K562 (cell line): ENCODE data around the gene ANO6. TPM values are rescaled to one million over a fixed set of nuclear protein-coding genes. Genes with fewer than 3 reads are reported as not detected.
A peak's percentile ranks its signal among the peaks of the same experiment; 100 is the strongest.

Source experiments
- CC2D1A ChIP-seq: fragments of 450-650 bp; IDR thresholded peaks from 2 replicates; pipeline ENCODE4 v1.6.1; 2017; ENCODE audit warnings: mild to moderate bottlenecking
- CREB1 ChIP-seq, 2 experiments: sonication (generic) in 1 of 2; formaldehyde crosslinking in 1 of 2; IDR thresholded peaks; 2 replicates each; pipeline versions ENCODE4 v1.6.1 to v1.8.0; 2012 to 2022; ENCODE audit warnings: inconsistent platforms in 1 of 2, mild to moderate bottlenecking in 1 of 2, missing genetic modification reagents in 1 of 2, moderate library complexity in 1 of 2
- CSDE1 ChIP-seq, 2 experiments: fragments of 450-650 bp; IDR thresholded peaks; 2 replicates each; pipeline ENCODE4 v1.6.1; 2016; ENCODE audit warnings: mild to moderate bottlenecking in 1 of 2
- GATA2 ChIP-seq: sonication (generic); formaldehyde crosslinking; IDR thresholded peaks from 2 replicates; pipeline ENCODE4 v1.4.0; 2020; ENCODE audit warnings: mild to moderate bottlenecking, missing genetic modification reagents
- JUN ChIP-seq, 2 experiments: sonication (generic) in 1 of 2; formaldehyde crosslinking in 1 of 2; IDR thresholded peaks; 2 replicates each; pipeline versions ENCODE4 v1.6.1 to v1.8.0; 2012 to 2022; ENCODE audit warnings: borderline replicate concordance in 2 of 2, mild to moderate bottlenecking in 2 of 2, improper control_type of control experiment in 1 of 2, low read depth in 1 of 2, low read length in 1 of 2, missing genetic modification reagents in 1 of 2
- NCOR1 ChIP-seq: fragments of 450-650 bp; IDR thresholded peaks from 2 replicates; pipeline ENCODE4 v1.6.1; 2016; ENCODE audit warnings: mild to moderate bottlenecking, moderate library complexity
- NFXL1 ChIP-seq: fragments of 450-650 bp; formaldehyde crosslinking; IDR thresholded peaks from 2 replicates; pipeline ENCODE4 v1.4.0; 2021; ENCODE audit warnings: mild to moderate bottlenecking
- PRMT5 ChIP-seq: sonication (generic); formaldehyde crosslinking; IDR thresholded peaks from 2 replicates; pipeline ENCODE4 v1.5.0; 2020; ENCODE audit warnings: missing genetic modification reagents
- PTBP1 ChIP-seq: fragments of 200-400 bp; formaldehyde crosslinking; IDR thresholded peaks from 2 replicates; pipeline ENCODE4 v1.6.1; 2017; ENCODE audit warnings: low read depth, low read length
- RBM22 ChIP-seq: fragments of 200-400 bp; formaldehyde crosslinking; IDR thresholded peaks from 2 replicates; pipeline ENCODE4 v1.6.1; 2018; ENCODE audit warnings: low read length, low read depth; ENCODE audit not compliant: poor library complexity, severe bottlenecking
- SRSF7 ChIP-seq: fragments of 200-400 bp; formaldehyde crosslinking; optimal IDR thresholded peaks from 2 replicates; pipeline ENCODE3; 2017; ENCODE audit warnings: mild to moderate bottlenecking, low read depth, low read length
- TGIF2 ChIP-seq: sonication (generic); formaldehyde crosslinking; IDR thresholded peaks from 2 replicates; pipeline ENCODE4 v1.8.1; 2022; ENCODE audit warnings: mild to moderate bottlenecking, missing genetic modification reagents, moderate library complexity
- TOE1 ChIP-seq, 2 experiments: fragments of 450-650 bp in 1 of 2; sonication (generic) in 1 of 2; formaldehyde crosslinking in 1 of 2; IDR thresholded peaks; 2 replicates each; pipeline versions ENCODE4 v1.7.1 to v1.8.0; 2016 to 2022; ENCODE audit warnings: borderline replicate concordance in 2 of 2, mild to moderate bottlenecking in 2 of 2, antibody characterized with exemption in 1 of 2, inconsistent platforms in 1 of 2, low read depth in 1 of 2, missing genetic modification reagents in 1 of 2, moderate library complexity in 1 of 2
- ZNF133 ChIP-seq: fragments of 250-450 bp; sonication (Bioruptor Pico); IDR thresholded peaks from 2 replicates; pipeline ENCODE4 v1.4.0; 2020; ENCODE audit warnings: mild to moderate bottlenecking
- ZNF347 ChIP-seq: fragments of 450-650 bp; formaldehyde crosslinking; IDR thresholded peaks from 2 replicates; pipeline ENCODE4 v1.4.0; 2020; ENCODE audit warnings: low read depth, mild to moderate bottlenecking, moderate library complexity
- ZNF444 ChIP-seq: fragments of 250-450 bp; sonication (Bioruptor Pico); IDR thresholded peaks from 2 replicates; pipeline ENCODE4 v1.4.0; 2020; ENCODE audit warnings: mild to moderate bottlenecking, moderate library complexity
- ZNF696 ChIP-seq: fragments of 250-450 bp; sonication (Bioruptor Pico); conservative IDR thresholded peaks from 2 replicates; pipeline ENCODE4 v1.4.0; 2020; ENCODE audit warnings: mild to moderate bottlenecking, moderate library complexity
- polyA plus RNA-seq, 8 experiments: library from polyadenylated mRNA; depleted of rRNA in 4 of 8; stranded (reverse) in 5 of 8; unstranded in 3 of 8; fragments of >200 nt; fragmentation: Nextera tagmentation in 2 of 8; fragmentation: Illumina TruSeq in 1 of 8; extraction: Ambion mirVana in 2 of 8; extraction: Trizol in 1 of 8; gene quantifications; 2 replicates each; pipeline versions ENCODE4 v1.2.1 to v1.2.3, GENCODE V29; 2011 to 2014; ENCODE audit warnings: inconsistent platforms in 1 of 8, missing spikeins in 1 of 8
- total RNA-seq, 7 experiments: library from RNA; depleted of rRNA in 6 of 7; stranded (reverse); fragments of >200 nt in 6 of 7; fragmentation: Illumina TruSeq in 2 of 7; extraction: Trizol in 2 of 7; gene quantifications; 2 replicates each; pipeline versions ENCODE4 v1.2.1 to v1.2.3, GENCODE V29; 2011 to 2021; ENCODE audit warnings: low replicate concordance in 1 of 7
- TF ChIP-seq, protein P1 (sequence below): fragments of 450-650 bp; formaldehyde crosslinking; IDR thresholded peaks from 2 replicates; pipeline ENCODE4 v1.4.0; 2022; ENCODE audit warnings: missing genetic modification characterization
- TF ChIP-seq, protein P2 (sequence below): fragments of 450-650 bp; formaldehyde crosslinking; IDR thresholded peaks from 2 replicates; pipeline ENCODE4 v1.4.0; 2020; ENCODE audit warnings: mild to moderate bottlenecking, moderate library complexity
- TF ChIP-seq, protein P3 (sequence below): sonication (generic); formaldehyde crosslinking; IDR thresholded peaks from 2 replicates; pipeline ENCODE4 v1.8.1; 2023; ENCODE audit warnings: mild to moderate bottlenecking, missing genetic modification reagents, moderate library complexity
- TF ChIP-seq, protein P4 (sequence below): IDR thresholded peaks from 2 replicates; pipeline ENCODE4 v1.6.1; 2011; ENCODE audit warnings: borderline replicate concordance, low read depth, mild to moderate bottlenecking, moderate library complexity, low read length; ENCODE audit not compliant: insufficient read depth, poor library complexity, severe bottlenecking

ANO6 gene
- total and polyA plus RNA-seq, 9 of the 15 experiments (the other 6 are each of a cell fraction or from before 2014, with no cell fraction given), result 3.5 to 24.7 (median 20.3) TPM

DNA sequence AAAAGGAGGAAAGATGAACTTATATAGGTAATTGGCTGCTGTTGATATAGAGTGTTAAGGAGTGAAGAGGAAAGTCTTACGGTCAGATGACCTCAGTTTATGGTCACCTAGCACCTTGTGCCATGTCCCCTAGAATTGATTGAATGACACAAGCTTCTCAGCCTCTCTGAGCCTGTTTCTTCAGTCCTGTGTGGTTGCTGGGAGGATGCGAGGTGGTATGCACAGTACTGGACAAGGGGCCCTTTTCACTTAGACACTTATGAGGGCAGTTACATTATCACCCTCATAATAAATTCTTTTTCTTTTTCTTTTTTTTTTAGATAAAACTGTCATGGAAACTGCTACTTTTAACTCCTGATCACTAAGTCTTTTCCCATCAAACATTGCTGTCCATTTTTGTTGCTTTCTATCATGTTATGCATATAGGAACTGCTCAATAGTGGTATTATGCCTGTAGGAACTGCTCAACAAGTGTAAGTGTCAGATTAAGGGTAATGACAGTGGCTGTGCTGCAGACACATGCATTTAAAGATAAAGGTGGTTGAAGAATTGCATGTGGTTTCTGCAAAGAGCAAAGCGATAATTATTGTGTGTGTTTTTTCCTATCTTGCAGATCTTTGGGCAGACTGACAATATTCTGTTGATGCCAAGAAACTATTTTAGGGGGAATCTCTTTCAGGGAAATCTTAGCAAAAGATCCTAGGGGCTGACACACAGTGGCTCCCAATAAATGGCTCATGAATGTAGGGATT is 11.6 kb downstream of the ANO6 start (continued):
- TF ChIP-seq, protein P1, sequence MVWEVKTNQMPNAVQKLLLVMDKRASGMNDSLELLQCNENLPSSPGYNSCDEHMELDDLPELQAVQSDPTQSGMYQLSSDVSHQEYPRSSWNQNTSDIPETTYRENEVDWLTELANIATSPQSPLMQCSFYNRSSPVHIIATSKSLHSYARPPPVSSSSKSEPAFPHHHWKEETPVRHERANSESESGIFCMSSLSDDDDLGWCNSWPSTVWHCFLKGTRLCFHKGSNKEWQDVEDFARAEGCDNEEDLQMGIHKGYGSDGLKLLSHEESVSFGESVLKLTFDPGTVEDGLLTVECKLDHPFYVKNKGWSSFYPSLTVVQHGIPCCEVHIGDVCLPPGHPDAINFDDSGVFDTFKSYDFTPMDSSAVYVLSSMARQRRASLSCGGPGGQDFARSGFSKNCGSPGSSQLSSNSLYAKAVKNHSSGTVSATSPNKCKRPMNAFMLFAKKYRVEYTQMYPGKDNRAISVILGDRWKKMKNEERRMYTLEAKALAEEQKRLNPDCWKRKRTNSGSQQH, result no peak
- TF ChIP-seq RBM22, result no peak
- TF ChIP-seq NCOR1, result peak; percentile 85
- TF ChIP-seq, protein P2, sequence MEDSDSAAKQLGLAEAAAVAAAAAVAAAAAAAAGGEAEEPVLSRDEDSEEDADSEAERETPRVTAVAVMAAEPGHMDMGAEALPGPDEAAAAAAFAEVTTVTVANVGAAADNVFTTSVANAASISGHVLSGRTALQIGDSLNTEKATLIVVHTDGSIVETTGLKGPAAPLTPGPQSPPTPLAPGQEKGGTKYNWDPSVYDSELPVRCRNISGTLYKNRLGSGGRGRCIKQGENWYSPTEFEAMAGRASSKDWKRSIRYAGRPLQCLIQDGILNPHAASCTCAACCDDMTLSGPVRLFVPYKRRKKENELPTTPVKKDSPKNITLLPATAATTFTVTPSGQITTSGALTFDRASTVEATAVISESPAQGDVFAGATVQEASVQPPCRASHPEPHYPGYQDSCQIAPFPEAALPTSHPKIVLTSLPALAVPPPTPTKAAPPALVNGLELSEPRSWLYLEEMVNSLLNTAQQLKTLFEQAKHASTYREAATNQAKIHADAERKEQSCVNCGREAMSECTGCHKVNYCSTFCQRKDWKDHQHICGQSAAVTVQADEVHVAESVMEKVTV (CRISPR knock-in tag), result no peak
- TF ChIP-seq CC2D1A, result peak; percentile 46; the same call in 1 of the 2 replicates
- TF ChIP-seq ZNF696 (CRISPR knock-in tag), result no peak
- no peak for TF ChIP-seq TOE1 (IDR thresholded peaks at IDR 0.05; ENCODE audit: borderline replicate concordance)
- TF ChIP-seq TOE1 (CRISPR knock-in tag; IDR thresholded peaks at IDR 0.05; ENCODE audit: borderline replicate concordance, low read depth), result no peak
- TF ChIP-seq, protein P3, sequence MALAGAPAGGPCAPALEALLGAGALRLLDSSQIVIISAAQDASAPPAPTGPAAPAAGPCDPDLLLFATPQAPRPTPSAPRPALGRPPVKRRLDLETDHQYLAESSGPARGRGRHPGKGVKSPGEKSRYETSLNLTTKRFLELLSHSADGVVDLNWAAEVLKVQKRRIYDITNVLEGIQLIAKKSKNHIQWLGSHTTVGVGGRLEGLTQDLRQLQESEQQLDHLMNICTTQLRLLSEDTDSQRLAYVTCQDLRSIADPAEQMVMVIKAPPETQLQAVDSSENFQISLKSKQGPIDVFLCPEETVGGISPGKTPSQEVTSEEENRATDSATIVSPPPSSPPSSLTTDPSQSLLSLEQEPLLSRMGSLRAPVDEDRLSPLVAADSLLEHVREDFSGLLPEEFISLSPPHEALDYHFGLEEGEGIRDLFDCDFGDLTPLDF (CRISPR knock-in tag), result no peak
- no peak for TF ChIP-seq NFXL1 (CRISPR knock-in tag)
- TF ChIP-seq, protein P4, sequence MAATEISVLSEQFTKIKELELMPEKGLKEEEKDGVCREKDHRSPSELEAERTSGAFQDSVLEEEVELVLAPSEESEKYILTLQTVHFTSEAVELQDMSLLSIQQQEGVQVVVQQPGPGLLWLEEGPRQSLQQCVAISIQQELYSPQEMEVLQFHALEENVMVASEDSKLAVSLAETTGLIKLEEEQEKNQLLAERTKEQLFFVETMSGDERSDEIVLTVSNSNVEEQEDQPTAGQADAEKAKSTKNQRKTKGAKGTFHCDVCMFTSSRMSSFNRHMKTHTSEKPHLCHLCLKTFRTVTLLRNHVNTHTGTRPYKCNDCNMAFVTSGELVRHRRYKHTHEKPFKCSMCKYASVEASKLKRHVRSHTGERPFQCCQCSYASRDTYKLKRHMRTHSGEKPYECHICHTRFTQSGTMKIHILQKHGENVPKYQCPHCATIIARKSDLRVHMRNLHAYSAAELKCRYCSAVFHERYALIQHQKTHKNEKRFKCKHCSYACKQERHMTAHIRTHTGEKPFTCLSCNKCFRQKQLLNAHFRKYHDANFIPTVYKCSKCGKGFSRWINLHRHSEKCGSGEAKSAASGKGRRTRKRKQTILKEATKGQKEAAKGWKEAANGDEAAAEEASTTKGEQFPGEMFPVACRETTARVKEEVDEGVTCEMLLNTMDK, result no peak
- TF ChIP-seq CREB1 (IDR thresholded peaks at IDR 0.05), result no peak
- TF ChIP-seq CREB1 (CRISPR knock-in tag; IDR thresholded peaks at IDR 0.05), result no peak
- TF ChIP-seq PTBP1, result no peak
- TF ChIP-seq TGIF2 (CRISPR knock-in tag), result no peak
- no peak for TF ChIP-seq ZNF444
- no peak for TF ChIP-seq PRMT5 (CRISPR knock-in tag)
- TF ChIP-seq GATA2 (CRISPR knock-in tag), result peak; percentile 80
- no peak for TF ChIP-seq JUN (IDR thresholded peaks at IDR 0.05; ENCODE audit: borderline replicate concordance, low read depth, low read length)
- TF ChIP-seq JUN (CRISPR knock-in tag; IDR thresholded peaks at IDR 0.05; ENCODE audit: borderline replicate concordance), result no peak
- TF ChIP-seq SRSF7, result no peak
- no peak for TF ChIP-seq CSDE1 (IDR thresholded peaks at IDR 0.05)
- no peak for TF ChIP-seq ZNF133 (CRISPR knock-in tag)
- no peak for TF ChIP-seq ZNF347 (CRISPR knock-in tag)
